Measurements from ENCODE around the gene TPSB2.
"Not testable (repeated sequence)": the region's sequence is repeated elsewhere in the genome, so short reads cannot be mapped to it uniquely, and the experiment has no call there.

The TPSB2 gene

DNA sequence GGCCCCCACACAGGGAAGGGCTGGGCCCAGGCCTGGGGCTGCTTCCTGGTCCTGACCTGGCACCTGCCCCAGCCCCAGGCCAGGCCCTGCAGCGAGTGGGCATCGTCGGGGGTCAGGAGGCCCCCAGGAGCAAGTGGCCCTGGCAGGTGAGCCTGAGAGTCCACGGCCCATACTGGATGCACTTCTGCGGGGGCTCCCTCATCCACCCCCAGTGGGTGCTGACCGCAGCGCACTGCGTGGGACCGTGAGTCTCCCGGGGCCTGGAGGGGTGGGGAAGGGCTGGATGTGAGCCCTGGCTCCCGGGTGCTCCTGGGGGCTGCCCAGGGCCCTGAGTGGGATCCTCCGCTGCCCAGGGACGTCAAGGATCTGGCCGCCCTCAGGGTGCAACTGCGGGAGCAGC lies 11.1 kb upstream of the TPSB2 start:
- H3K36me3 ChIP-seq (ENCODE audit: control insufficient read depth in 1 of 2, insufficient read depth in 2 of 2, low read length in 2 of 2); H3K4me1 ChIP-seq (ENCODE audit: control insufficient read depth in 1 of 2, insufficient read depth in 2 of 2, low read length in 2 of 2); H3K4me3 ChIP-seq (ENCODE audit: low read depth in 1 of 2, low read length in 2 of 2); H3K27me3 ChIP-seq (ENCODE audit: control insufficient read depth in 1 of 2, insufficient read depth in 2 of 2, low read length in 2 of 2); H3K9me3 ChIP-seq (ENCODE audit: control insufficient read depth in 1 of 2, low read length in 2 of 2); H3K9ac ChIP-seq (ENCODE audit: low read depth in 1 of 2, low read length in 2 of 2); H3K27ac ChIP-seq (ENCODE audit: low read depth, low read length): not testable (repeated sequence)

DNA sequence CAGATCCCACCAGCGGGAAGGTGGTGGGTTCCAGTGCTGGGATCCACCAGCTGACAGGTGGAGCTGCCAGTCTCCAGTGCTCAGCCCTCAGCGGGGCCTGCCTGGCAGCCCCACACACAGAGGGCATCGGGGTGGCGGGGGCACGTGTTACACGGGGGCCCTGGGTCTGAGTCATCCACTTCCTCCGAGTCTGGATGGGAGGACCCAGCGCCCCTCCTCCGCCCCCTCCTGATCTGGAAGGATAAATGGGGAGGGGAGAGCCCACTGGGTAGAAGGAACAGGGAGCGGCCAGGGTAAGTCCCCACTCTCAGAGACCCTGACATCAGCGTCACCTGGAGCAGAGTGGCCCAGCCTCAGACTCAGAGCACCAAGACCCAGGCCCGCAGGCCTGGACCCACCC lies 10.5 kb upstream of the TPSB2 start, which contains the start of gene TPSAB1:
TPSAB1 (plus strand) TSS at position 270 of the 400 bp plus-strand sequence. CDS start 234 bp downstream, outside the sequence.
- not testable (repeated sequence) for H3K27ac ChIP-seq (ENCODE audit: low read depth, low read length); H3K4me3 ChIP-seq (ENCODE audit: low read depth in 1 of 2, low read length in 2 of 2); H3K9me3 ChIP-seq (ENCODE audit: control insufficient read depth in 1 of 2, low read length in 2 of 2); H3K36me3 ChIP-seq (ENCODE audit: control insufficient read depth in 1 of 2, insufficient read depth in 2 of 2, low read length in 2 of 2); H3K9ac ChIP-seq (ENCODE audit: low read depth in 1 of 2, low read length in 2 of 2); H3K4me1 ChIP-seq (ENCODE audit: control insufficient read depth in 1 of 2, insufficient read depth in 2 of 2, low read length in 2 of 2); H3K27me3 ChIP-seq (ENCODE audit: control insufficient read depth in 1 of 2, insufficient read depth in 2 of 2, low read length in 2 of 2)

DNA sequence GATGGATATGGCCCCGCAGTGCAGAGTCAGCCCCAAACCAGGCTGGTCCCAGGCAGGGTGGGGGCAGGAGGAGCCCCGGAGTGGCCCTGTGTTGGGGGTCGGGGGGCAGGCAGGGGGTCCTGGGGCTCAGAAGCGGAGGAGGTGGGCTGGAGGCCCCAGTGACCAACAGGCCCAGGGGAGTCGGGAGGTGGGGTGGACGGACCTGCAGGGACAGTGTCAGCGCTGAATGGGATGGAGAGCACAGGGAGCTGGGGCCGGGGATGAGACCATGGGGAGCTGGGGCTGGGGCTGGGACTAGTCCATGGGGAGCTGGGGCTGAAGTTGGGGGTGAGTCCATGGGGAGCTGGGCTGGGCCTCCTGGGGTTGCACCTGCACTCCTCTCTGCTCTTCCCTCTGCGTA lies 9.6 kb upstream of the TPSB2 start:
- not testable (repeated sequence) for H3K9ac ChIP-seq (ENCODE audit: low read depth in 1 of 2, low read length in 2 of 2); H3K4me3 ChIP-seq (ENCODE audit: low read depth in 1 of 2, low read length in 2 of 2); H3K36me3 ChIP-seq (ENCODE audit: control insufficient read depth in 1 of 2, insufficient read depth in 2 of 2, low read length in 2 of 2); H3K27me3 ChIP-seq (ENCODE audit: control insufficient read depth in 1 of 2, insufficient read depth in 2 of 2, low read length in 2 of 2); H3K4me1 ChIP-seq (ENCODE audit: control insufficient read depth in 1 of 2, insufficient read depth in 2 of 2, low read length in 2 of 2); H3K27ac ChIP-seq (ENCODE audit: low read depth, low read length); H3K9me3 ChIP-seq (ENCODE audit: control insufficient read depth in 1 of 2, low read length in 2 of 2)

DNA sequence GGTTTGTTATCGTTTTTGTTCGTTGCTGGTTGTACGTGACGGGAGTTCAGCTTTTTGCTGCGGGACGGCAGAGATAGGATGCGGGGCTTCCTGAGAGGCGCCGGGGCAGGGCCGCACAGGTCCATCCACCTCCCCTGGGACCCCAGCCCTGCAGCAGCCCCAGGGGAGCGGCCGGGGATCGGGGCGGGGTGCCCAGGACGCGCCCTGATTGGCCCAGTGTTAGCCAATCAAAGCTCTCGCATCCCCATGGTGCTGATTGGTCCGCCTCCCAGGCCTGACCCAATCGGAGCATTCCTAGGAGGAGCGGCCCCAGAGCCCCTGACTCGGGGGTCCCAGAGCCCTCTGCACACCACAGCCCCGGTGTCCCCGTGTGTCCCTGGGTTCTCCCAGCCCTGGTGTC lies 8.9 kb upstream of the TPSB2 start:
- H3K27ac ChIP-seq (ENCODE audit: low read depth, low read length); H3K9me3 ChIP-seq (ENCODE audit: control insufficient read depth in 1 of 2, low read length in 2 of 2); H3K27me3 ChIP-seq (ENCODE audit: control insufficient read depth in 1 of 2, insufficient read depth in 2 of 2, low read length in 2 of 2); H3K4me3 ChIP-seq (ENCODE audit: low read depth in 1 of 2, low read length in 2 of 2); H3K9ac ChIP-seq (ENCODE audit: low read depth in 1 of 2, low read length in 2 of 2); H3K4me1 ChIP-seq (ENCODE audit: control insufficient read depth in 1 of 2, insufficient read depth in 2 of 2, low read length in 2 of 2); H3K36me3 ChIP-seq (ENCODE audit: control insufficient read depth in 1 of 2, insufficient read depth in 2 of 2, low read length in 2 of 2): not testable (repeated sequence)

DNA sequence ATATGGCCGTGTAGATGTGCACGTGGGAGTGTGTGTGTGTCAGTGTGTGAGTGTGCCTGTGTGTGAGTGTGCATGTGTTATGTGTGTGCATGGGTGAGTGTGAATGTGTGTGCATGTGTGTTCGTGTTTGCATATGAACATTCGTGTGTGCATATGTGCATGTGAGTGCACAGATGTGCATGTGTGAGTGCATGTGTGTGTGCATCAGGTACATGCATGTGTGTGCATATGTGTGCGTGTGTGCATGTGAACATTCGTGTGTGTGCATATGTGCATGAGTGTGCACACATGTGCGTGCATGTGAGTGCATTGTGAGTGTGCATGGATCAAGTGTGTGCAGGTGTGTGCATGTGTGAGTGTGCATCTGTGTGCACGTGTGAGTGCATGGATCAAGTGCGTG lies 8.0 kb upstream of the TPSB2 start:
- H3K27ac ChIP-seq (ENCODE audit: low read depth, low read length) = no peak overlapping the region
- H3K36me3 ChIP-seq (ENCODE audit: control insufficient read depth in 1 of 2, insufficient read depth in 2 of 2, low read length in 2 of 2) = no peaks in the 10 kb centered on the region
- H3K9ac ChIP-seq (ENCODE audit: low read depth in 1 of 2, low read length in 2 of 2) = no peak overlapping the region
- H3K27me3 ChIP-seq (ENCODE audit: control insufficient read depth in 1 of 2, insufficient read depth in 2 of 2, low read length in 2 of 2) = no peaks in the 10 kb centered on the region
- H3K4me3 ChIP-seq (ENCODE audit: low read depth in 1 of 2, low read length in 2 of 2) = no peak overlapping the region
- H3K9me3 ChIP-seq (ENCODE audit: control insufficient read depth in 1 of 2, low read length in 2 of 2) = no peaks in the 10 kb centered on the region
- no peaks in the 10 kb centered on the region for H3K4me1 ChIP-seq (ENCODE audit: control insufficient read depth in 1 of 2, insufficient read depth in 2 of 2, low read length in 2 of 2)

DNA sequence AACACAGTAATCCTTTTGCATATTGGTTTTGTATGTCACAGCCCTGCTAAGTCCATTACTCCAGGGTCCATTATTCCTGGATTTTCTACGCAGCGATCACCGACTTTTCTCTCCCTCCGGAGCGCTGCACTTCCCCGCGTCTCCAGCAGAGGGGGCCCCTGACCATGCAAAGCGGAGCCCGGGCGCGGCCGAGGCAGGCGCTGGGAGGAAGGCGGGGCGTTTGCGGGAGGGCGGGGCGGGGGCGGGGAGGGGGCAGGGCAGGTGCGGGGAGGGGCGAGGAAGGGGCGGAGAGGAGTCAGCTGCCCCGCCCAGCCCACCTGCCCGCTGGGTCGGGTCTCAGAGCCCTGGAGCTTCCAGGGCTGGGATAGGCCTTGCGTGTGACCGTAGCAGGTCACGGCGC lies 6.7 kb upstream of the TPSB2 start:
- H3K27me3 ChIP-seq (ENCODE audit: control insufficient read depth in 1 of 2, insufficient read depth in 2 of 2, low read length in 2 of 2); H3K27ac ChIP-seq (ENCODE audit: low read depth, low read length); H3K9ac ChIP-seq (ENCODE audit: low read depth in 1 of 2, low read length in 2 of 2); H3K36me3 ChIP-seq (ENCODE audit: control insufficient read depth in 1 of 2, insufficient read depth in 2 of 2, low read length in 2 of 2); H3K4me1 ChIP-seq (ENCODE audit: control insufficient read depth in 1 of 2, insufficient read depth in 2 of 2, low read length in 2 of 2); H3K9me3 ChIP-seq (ENCODE audit: control insufficient read depth in 1 of 2, low read length in 2 of 2); H3K4me3 ChIP-seq (ENCODE audit: low read depth in 1 of 2, low read length in 2 of 2): not testable (repeated sequence)

DNA sequence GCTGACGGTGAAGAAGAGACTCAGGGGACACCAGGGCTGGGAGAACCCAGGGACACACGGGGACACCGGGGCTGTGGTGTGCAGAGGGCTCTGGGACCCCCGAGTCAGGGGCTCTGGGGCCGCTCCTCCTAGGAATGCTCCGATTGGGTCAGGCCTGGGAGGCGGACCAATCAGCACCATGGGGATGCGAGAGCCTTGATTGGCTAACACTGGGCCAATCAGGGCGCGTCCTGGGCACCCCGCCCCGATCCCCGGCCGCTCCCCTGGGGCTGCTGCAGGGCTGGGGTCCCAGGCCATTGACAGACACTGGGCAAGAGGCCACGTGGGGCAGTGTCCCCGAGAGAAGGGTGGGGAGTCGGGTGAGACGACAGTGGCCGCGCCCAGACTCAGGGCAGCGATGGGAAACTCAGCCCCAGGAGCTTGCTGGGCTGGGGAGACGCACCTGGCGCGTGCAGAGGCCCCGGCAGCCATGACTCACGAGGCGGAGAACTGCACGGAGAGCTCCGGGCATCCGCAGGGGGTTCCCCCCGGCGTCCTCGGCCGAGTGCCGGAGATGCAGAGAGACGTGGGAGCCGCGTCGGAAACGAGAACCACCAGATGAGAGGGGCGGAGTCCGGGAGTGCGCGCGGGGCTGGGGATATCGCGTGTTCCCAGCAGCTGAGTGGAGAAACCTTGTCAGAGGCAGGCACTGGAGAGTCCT lies 2.2 kb upstream of the TPSB2 start:
- H3K27ac ChIP-seq (ENCODE audit: low read depth, low read length); H3K9ac ChIP-seq (ENCODE audit: low read depth in 1 of 2, low read length in 2 of 2); H3K4me1 ChIP-seq (ENCODE audit: control insufficient read depth in 1 of 2, insufficient read depth in 2 of 2, low read length in 2 of 2); H3K27me3 ChIP-seq (ENCODE audit: control insufficient read depth in 1 of 2, insufficient read depth in 2 of 2, low read length in 2 of 2); H3K4me3 ChIP-seq (ENCODE audit: low read depth in 1 of 2, low read length in 2 of 2); H3K36me3 ChIP-seq (ENCODE audit: control insufficient read depth in 1 of 2, insufficient read depth in 2 of 2, low read length in 2 of 2); H3K9me3 ChIP-seq (ENCODE audit: control insufficient read depth in 1 of 2, low read length in 2 of 2): not testable (repeated sequence)

DNA sequence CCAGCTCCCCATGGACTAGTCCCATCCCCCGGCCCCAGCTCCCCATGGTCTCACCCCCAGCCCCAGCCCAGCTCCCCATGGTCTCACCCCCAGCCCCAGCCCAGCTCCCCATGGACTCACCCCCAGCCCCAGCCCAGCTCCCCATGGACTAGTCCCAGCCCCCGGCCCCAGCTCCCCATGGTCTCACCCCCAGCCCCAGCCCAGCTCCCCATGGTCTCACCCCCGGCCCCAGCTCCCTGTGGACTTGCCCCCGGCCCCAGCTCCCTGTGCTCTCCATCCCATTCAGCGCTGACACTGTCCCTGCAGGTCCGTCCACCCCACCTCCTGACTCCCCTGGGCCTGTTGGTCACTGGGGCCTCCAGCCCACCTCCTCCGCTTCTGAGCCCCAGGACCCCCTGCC lies 1.3 kb upstream of the TPSB2 start:
- H3K27me3 ChIP-seq (ENCODE audit: control insufficient read depth in 1 of 2, insufficient read depth in 2 of 2, low read length in 2 of 2); H3K4me3 ChIP-seq (ENCODE audit: low read depth in 1 of 2, low read length in 2 of 2); H3K9me3 ChIP-seq (ENCODE audit: control insufficient read depth in 1 of 2, low read length in 2 of 2); H3K9ac ChIP-seq (ENCODE audit: low read depth in 1 of 2, low read length in 2 of 2); H3K36me3 ChIP-seq (ENCODE audit: control insufficient read depth in 1 of 2, insufficient read depth in 2 of 2, low read length in 2 of 2); H3K4me1 ChIP-seq (ENCODE audit: control insufficient read depth in 1 of 2, insufficient read depth in 2 of 2, low read length in 2 of 2); H3K27ac ChIP-seq (ENCODE audit: low read depth, low read length): not testable (repeated sequence)

DNA sequence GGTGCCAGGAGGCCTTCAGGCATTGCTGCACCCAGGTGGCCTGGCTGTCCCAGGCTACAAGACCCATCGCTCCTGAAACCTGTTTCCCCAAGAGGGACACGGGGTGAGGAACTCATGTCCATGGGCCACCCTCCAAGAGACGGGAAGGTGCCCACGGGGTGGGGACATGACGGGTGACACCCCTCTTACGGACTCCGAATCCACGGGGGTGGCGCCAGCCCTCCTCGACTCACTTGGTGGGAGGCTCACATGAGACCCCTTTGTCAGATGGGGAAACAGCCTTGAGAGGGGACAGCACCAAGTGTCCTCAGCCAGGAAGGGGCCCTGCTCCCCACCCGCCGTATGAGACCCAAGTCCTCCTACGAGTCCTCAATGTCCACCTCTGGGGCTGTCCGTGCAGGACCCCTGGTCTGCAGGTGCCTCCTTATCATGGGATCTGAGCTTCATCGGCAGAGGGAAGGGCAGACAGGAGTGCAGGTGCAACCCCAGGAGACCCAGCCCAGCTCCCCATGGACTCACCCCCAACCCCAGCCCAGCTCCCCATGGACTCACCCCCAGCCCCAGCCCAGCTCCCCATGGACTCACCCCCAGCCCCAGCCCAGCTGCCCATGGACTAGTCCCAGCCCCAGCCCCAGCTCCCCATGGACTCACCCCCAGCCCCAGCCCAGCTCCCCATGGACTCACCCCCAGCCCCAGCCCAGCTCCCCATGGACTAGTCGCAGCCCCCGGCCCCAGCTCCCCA lies 658 bp upstream of the TPSB2 start:
- H3K36me3 ChIP-seq (ENCODE audit: control insufficient read depth in 1 of 2, insufficient read depth in 2 of 2, low read length in 2 of 2); H3K4me3 ChIP-seq (ENCODE audit: low read depth in 1 of 2, low read length in 2 of 2); H3K27ac ChIP-seq (ENCODE audit: low read depth, low read length); H3K9me3 ChIP-seq (ENCODE audit: control insufficient read depth in 1 of 2, low read length in 2 of 2); H3K27me3 ChIP-seq (ENCODE audit: control insufficient read depth in 1 of 2, insufficient read depth in 2 of 2, low read length in 2 of 2); H3K9ac ChIP-seq (ENCODE audit: low read depth in 1 of 2, low read length in 2 of 2); H3K4me1 ChIP-seq (ENCODE audit: control insufficient read depth in 1 of 2, insufficient read depth in 2 of 2, low read length in 2 of 2): not testable (repeated sequence)

DNA sequence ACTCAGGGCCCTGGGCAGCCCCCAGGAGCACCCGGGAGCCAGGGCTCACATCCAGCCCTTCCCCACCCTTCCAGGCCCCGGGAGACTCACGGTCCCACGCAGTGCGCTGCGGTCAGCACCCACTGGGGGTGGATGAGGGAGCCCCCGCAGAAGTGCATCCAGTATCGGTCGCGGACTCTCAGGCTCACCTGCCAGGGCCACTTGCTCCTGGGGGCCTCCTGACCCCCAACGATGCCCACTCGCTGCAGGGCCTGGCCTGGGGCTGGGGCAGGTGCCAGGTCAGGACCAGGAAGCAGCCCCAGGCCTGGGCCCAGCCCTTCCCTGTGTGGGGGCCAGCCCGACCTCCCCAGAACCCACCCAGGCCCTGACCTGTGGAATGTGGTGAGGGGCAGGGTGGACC lies 508 bp downstream of the TPSB2 start:
- not testable (repeated sequence) for H3K4me1 ChIP-seq (ENCODE audit: control insufficient read depth in 1 of 2, insufficient read depth in 2 of 2, low read length in 2 of 2); H3K9me3 ChIP-seq (ENCODE audit: control insufficient read depth in 1 of 2, low read length in 2 of 2); H3K36me3 ChIP-seq (ENCODE audit: control insufficient read depth in 1 of 2, insufficient read depth in 2 of 2, low read length in 2 of 2); H3K27ac ChIP-seq (ENCODE audit: low read depth, low read length); H3K9ac ChIP-seq (ENCODE audit: low read depth in 1 of 2, low read length in 2 of 2); H3K4me3 ChIP-seq (ENCODE audit: low read depth in 1 of 2, low read length in 2 of 2); H3K27me3 ChIP-seq (ENCODE audit: control insufficient read depth in 1 of 2, insufficient read depth in 2 of 2, low read length in 2 of 2)
